ENCODE results near the gene EXT2.

DNA sequence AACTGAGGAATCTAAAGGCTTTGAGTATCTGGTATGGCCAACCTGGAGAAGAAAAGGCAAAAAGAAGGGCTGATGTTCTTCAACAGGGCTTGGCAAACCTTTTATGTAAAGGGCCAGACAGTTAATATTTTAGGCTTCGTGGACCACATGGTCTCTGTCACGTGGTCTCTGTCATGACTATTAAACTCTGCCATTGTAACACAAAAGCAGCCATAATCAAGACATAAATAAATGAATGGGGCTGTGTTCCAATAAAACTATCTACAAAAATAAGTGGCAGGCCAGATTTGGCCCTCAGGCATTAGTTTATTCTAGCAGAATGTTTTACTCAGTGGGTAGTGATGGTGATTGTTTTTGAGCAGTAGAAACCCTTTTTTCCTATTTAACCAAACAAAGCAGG lies 48.2 kb upstream of the EXT2 start:
- TF ChIP-seq CTCF (IDR thresholded peaks at IDR 0.05) (no peak), POLR2A (IDR thresholded peaks at IDR 0.05) (no peak)

All from testis (tissue), 2 donors.